OCI-LY3 (cell line): ENCODE data around the gene FMNL2.

Experiments
- CTCF ChIP-seq: fragments of 200-600, 300-600 bp; sonication (generic); IDR thresholded peaks from 2 replicates; pipeline ENCODE4 v1.5.1; 2014; ENCODE audit warnings: antibody characterized with exemption, low read length, low read depth
- EZH2phosphoT487 ChIP-seq: fragments of 200-600 bp; shearing (Covaris generic); IDR thresholded peaks from 2 replicates; pipeline ENCODE4 v1.6.1; 2018; ENCODE audit warnings: antibody characterized with exemption, mixed run types, low read depth

GRCh38 chr2:152335016-152335725 lies at the start of gene FMNL2:
- TF ChIP-seq CTCF (no peak), EZH2phosphoT487 (no peak)
